Measurements from ENCODE around the gene RAB7B.

DNA sequence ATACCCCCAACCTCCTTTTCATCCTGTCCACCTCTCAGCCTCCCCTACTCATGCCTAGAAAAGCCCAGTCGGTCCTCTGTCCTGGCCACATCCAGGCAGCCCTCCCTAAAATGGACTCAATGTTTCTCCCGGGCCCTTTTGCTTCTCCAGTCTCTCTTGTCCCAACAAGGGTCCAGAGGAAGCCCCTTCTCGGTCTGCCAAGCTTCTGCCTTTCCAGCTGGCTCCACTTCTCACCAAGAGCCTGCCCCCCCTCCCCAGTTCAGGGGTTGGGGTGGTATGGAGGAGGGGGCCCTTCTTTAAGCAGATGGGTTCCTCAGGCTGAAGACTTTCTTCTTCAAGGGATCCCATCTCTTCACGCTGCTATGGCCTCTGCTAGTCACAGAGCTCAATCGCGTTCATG lies 23.9 kb downstream of the RAB7B start:
- TF ChIP-seq, protein P1, sequence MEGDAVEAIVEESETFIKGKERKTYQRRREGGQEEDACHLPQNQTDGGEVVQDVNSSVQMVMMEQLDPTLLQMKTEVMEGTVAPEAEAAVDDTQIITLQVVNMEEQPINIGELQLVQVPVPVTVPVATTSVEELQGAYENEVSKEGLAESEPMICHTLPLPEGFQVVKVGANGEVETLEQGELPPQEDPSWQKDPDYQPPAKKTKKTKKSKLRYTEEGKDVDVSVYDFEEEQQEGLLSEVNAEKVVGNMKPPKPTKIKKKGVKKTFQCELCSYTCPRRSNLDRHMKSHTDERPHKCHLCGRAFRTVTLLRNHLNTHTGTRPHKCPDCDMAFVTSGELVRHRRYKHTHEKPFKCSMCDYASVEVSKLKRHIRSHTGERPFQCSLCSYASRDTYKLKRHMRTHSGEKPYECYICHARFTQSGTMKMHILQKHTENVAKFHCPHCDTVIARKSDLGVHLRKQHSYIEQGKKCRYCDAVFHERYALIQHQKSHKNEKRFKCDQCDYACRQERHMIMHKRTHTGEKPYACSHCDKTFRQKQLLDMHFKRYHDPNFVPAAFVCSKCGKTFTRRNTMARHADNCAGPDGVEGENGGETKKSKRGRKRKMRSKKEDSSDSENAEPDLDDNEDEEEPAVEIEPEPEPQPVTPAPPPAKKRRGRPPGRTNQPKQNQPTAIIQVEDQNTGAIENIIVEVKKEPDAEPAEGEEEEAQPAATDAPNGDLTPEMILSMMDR (conservative IDR thresholded peaks at IDR 0.05 in 1 of 2, IDR thresholded peaks at IDR 0.05 in 1 of 2; ENCODE audit: extremely low read depth in 1 of 2, insufficient read depth in 1 of 2, low read depth in 1 of 2, low read length in 2 of 2) = no peak
- TF ChIP-seq EZH2 (IDR thresholded peaks at IDR 0.05; ENCODE audit: borderline replicate concordance, low read length) = no peak
